Peyer's patch (tissue), 4 donors: ENCODE measurements around the gene UBAC2.

ENCODE experiments used
- POLR2A ChIP-seq, 2 donors: fragments of 450-650 bp; IDR thresholded peaks; one replicate each; pipeline ENCODE4 v1.5.1; 2017; ENCODE audit warnings: antibody characterized with exemption in 2 of 2, mild to moderate bottlenecking in 2 of 2, moderate library complexity in 2 of 2
- TF ChIP-seq, protein P1 (sequence below), 6 experiments: fragments of 450-650 bp in 4 of 6; fragments of 200-600 bp in 2 of 6; sonication (generic) in 1 of 6; IDR thresholded peaks; one replicate each; pipeline ENCODE4 v1.5.1; 2017 to 2019; ENCODE audit warnings: antibody characterized with exemption in 6 of 6, mild to moderate bottlenecking in 3 of 6, moderate library complexity in 1 of 6

DNA sequence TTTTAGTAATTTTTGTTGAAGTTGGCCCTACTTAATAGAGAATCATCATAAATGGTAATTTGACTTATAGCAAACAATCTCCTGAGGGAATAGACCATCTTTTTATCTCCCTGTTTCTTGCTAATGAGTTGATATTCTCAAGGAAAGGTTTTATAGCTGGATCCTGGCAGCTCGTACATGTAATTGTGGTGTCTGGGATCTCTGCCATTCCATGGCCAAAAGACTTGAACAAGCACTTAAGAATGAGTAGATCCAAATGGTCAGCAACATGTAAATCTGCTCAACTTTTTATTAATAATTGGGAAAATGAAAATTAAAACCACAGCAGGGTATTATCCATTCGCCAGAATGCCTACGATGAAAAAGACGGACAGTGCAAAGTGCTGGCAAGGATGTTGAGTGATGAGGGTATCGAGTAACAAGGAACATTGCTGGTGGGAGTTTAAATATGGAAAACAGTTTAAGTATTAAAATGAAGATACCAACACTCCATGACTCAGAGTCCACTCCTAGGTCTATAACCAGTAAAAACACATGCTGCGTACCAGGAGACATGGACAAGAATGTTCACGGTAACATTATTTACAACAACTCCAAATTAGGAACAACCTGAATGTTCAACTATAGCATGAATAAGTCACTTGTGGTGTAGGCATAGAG is 62.6 kb downstream of the UBAC2 start:
- no peak for TF ChIP-seq POLR2A (IDR thresholded peaks at IDR 0.05)
- TF ChIP-seq, protein P1, sequence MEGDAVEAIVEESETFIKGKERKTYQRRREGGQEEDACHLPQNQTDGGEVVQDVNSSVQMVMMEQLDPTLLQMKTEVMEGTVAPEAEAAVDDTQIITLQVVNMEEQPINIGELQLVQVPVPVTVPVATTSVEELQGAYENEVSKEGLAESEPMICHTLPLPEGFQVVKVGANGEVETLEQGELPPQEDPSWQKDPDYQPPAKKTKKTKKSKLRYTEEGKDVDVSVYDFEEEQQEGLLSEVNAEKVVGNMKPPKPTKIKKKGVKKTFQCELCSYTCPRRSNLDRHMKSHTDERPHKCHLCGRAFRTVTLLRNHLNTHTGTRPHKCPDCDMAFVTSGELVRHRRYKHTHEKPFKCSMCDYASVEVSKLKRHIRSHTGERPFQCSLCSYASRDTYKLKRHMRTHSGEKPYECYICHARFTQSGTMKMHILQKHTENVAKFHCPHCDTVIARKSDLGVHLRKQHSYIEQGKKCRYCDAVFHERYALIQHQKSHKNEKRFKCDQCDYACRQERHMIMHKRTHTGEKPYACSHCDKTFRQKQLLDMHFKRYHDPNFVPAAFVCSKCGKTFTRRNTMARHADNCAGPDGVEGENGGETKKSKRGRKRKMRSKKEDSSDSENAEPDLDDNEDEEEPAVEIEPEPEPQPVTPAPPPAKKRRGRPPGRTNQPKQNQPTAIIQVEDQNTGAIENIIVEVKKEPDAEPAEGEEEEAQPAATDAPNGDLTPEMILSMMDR (IDR thresholded peaks at IDR 0.05): no peak
